Measurements from ENCODE around the gene EML3. TPM values are rescaled to one million over a fixed set of nuclear protein-coding genes. Genes with fewer than 3 reads are reported as not detected.
A peak's percentile ranks its signal among the peaks of the same experiment; 100 is the strongest.

The EML3 gene
- total and polyA plus RNA-seq, 2 of the 13 experiments (the other 11 are each of a cell fraction or from before 2014, with no cell fraction given): 10.6 to 12.3 TPM

DNA sequence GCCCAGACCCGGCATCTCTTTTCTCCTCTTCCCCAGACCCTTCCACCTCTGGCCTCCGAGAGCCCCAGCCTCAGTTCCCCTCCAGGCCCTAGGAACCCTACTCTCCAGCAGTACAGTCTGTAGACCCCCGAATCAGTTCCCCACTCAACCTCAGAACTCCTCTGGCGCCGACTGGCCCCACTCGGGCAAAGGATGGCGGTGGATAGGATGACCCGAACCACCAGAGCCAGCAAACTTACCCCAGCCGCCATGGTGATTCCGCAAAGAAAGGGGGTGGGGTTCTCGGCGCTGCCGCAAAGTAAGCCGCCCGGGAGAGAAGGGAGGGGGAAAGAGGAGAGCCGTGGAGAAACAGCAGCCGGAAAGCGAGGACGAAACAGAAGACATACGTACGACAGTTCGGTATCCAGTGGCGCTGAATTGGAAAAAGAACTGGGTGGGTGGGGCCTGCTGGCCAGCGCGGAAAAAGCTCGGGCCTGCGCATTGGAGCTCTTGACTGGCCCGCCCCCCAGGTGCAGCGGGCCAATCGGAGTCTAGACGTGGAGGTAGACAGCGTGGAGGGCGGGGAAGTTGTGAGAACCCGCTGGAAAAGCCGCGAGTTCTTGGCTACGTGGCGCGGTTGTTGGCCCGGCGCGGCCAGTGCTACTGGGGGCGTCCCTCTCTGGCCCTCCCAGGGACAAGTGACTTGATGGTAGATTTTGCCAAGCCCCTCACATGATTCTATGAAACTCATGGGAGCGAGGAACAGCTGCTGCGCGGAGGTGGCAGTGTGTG is 38.8 kb downstream of the EML3 start, which contains the start of gene EEF1G (continued):
- TF ChIP-seq ZNF710 (CRISPR knock-in tag; IDR thresholded peaks at IDR 0.05; ENCODE audit: borderline replicate concordance): peak; percentile 29; the same call in 1 of the 2 replicates
- no peak for TF ChIP-seq ZBTB34 (CRISPR knock-in tag; IDR thresholded peaks at IDR 0.05)
- TF ChIP-seq HOXA9 (CRISPR knock-in tag; IDR thresholded peaks at IDR 0.05; ENCODE audit: borderline replicate concordance): no peak
- TF ChIP-seq PHB2 (IDR thresholded peaks at IDR 0.05; ENCODE audit: partially characterized antibody): no peak
- TF ChIP-seq IKZF4 (CRISPR knock-in tag; IDR thresholded peaks at IDR 0.05; ENCODE audit: borderline replicate concordance, low read depth, not compliant biosample characterization): no peak
- no peak; the same call in none of the 2 replicates for TF ChIP-seq ZNF264 (CRISPR knock-in tag; IDR thresholded peaks at IDR 0.05)
- no peak; the same call in 1 of the 2 replicates for TF ChIP-seq ZNF451 (CRISPR knock-in tag; IDR thresholded peaks at IDR 0.05)
- TF ChIP-seq ZSCAN30 (CRISPR knock-in tag; IDR thresholded peaks at IDR 0.05): no peak
- 0 out of 2 replicates have a peak, but pooled peaks have one; percentile 16 for TF ChIP-seq AKAP8 (CRISPR knock-in tag; IDR thresholded peaks at IDR 0.05)
- no peak for TF ChIP-seq BCL6 (CRISPR knock-in tag; IDR thresholded peaks at IDR 0.05)
- TF ChIP-seq JDP2 (CRISPR knock-in tag; IDR thresholded peaks at IDR 0.05; ENCODE audit: borderline replicate concordance): no peak
- TF ChIP-seq SOX13 (IDR thresholded peaks at IDR 0.05): no peak
- no peak; a peak in 1 of 4 replicates for TF ChIP-seq SOX13 (CRISPR knock-in tag; conservative IDR thresholded peaks at IDR 0.05 in 1 of 2, IDR thresholded peaks at IDR 0.05 in 1 of 2)
- peak; percentile 84; the same call in 1 of the 2 replicates for TF ChIP-seq KLF6 (CRISPR knock-in tag; IDR thresholded peaks at IDR 0.05)
- peak; percentile 89 for TF ChIP-seq HNF1B (CRISPR knock-in tag; IDR thresholded peaks at IDR 0.05)
- TF ChIP-seq ZNF660 (CRISPR knock-in tag; IDR thresholded peaks at IDR 0.05; ENCODE audit: borderline replicate concordance, low read depth): no peak
- TF ChIP-seq TCF7 (IDR thresholded peaks at IDR 0.05; ENCODE audit: low read depth): no peak
- no peak; the same call in 1 of the 2 replicates for TF ChIP-seq CBFB (CRISPR knock-in tag; IDR thresholded peaks at IDR 0.05)
- TF ChIP-seq RORA (CRISPR knock-in tag; IDR thresholded peaks at IDR 0.05): no peak
- no peak; the same call in 1 of the 2 replicates for TF ChIP-seq ZNF879 (CRISPR knock-in tag; IDR thresholded peaks at IDR 0.05)
- TF ChIP-seq MAFK (conservative IDR thresholded peaks at IDR 0.05 in 1 of 2, IDR thresholded peaks at IDR 0.05 in 1 of 2; ENCODE audit: low read length in 2 of 2): no peak
- TF ChIP-seq ZNF670 (CRISPR knock-in tag; IDR thresholded peaks at IDR 0.05; ENCODE audit: borderline replicate concordance): no peak
- peak; percentile 90; the same call in 1 of the 2 replicates for TF ChIP-seq MYPOP (CRISPR knock-in tag; IDR thresholded peaks at IDR 0.05)
- TF ChIP-seq SIN3B (IDR thresholded peaks at IDR 0.05; ENCODE audit: low read length): no peak

Measured in HepG2 (cell line).